Left lobe of liver (tissue), 2 donors: ENCODE data around the gene PSMD14. TPM values are rescaled to one million over a fixed set of nuclear protein-coding genes. Genes with fewer than 3 reads are reported as not detected.

Experiments used
- ATAC-seq: fragments of 200-7000 bp; cut with Tn5 transposase; one replicate; pipeline ENCODE4 v1.9.1; 2020; ENCODE audit warnings: mild to moderate bottlenecking, moderate library complexity
- DNase-seq: peaks from one replicate; pipeline ENCODE4 v3.0.0-alpha.2; 2020; ENCODE audit warnings: low spot score
- total RNA-seq: library from RNA; stranded (reverse); gene quantifications from one replicate; pipeline ENCODE4 v1.2.1, GENCODE V29; 2021
- donor health status: DM: no; HTN: no; CAD: no; lungs with moderate emphysema.
- donor health status: DM: no; HTN: yes; CAD: no.

PSMD14 gene
- total RNA-seq, 1 donor from 2014 or later: 20.4 TPM

- ATAC-seq (no peak), DNase-seq (no peak)
Observed at GRCh38 chr2:161374446-161374845, 66.2 kb downstream of the PSMD14 start.

- DNase-seq (no peak), ATAC-seq (peak; percentile 25)
Observed at GRCh38 chr2:161379740-161380139, 71.5 kb downstream of the PSMD14 start.

- ATAC-seq (no peak), DNase-seq (no peak)
Observed at GRCh38 chr2:161381546-161381945, 73.3 kb downstream of the PSMD14 start.

- DNase-seq (no peak), ATAC-seq (no peak)
Observed at GRCh38 chr2:161382747-161383146, 74.5 kb downstream of the PSMD14 start.

- DNase-seq (no peak), ATAC-seq (no peak)
Observed at GRCh38 chr2:161384864-161385263, 76.6 kb downstream of the PSMD14 start.

- DNase-seq (no peak), ATAC-seq (no peak)
Observed at GRCh38 chr2:161386228-161386824, 78.1 kb downstream of the PSMD14 start.

- no peak for ATAC-seq
- DNase-seq: no peak
Observed at GRCh38 chr2:161388146-161388779, 80.0 kb downstream of the PSMD14 start.

- ATAC-seq: no peak
- no peak for DNase-seq
Observed at GRCh38 chr2:161391737-161392506, 83.7 kb downstream of the PSMD14 start.

GRCh38 chr2:161400076-161400475 lies 91.9 kb downstream of the PSMD14 start:
- DNase-seq (no peak), ATAC-seq (no peak)

- no peak for ATAC-seq
- DNase-seq: no peak
Observed at GRCh38 chr2:161402297-161402696, 94.1 kb downstream of the PSMD14 start.

GRCh38 chr2:161406316-161406715 lies 98.1 kb downstream of the PSMD14 start:
- ATAC-seq: no peak
- no peak for DNase-seq

- DNase-seq: no peak
- no peak for ATAC-seq
Observed at GRCh38 chr2:161407597-161407996, 99.4 kb downstream of the PSMD14 start.

- DNase-seq: no peak
- ATAC-seq: no peak
Observed at GRCh38 chr2:161409308-161409907, 101.2 kb downstream of the PSMD14 start.

- DNase-seq: no peak
- ATAC-seq: no peak
Observed at GRCh38 chr2:161412346-161412745, 104.1 kb downstream of the PSMD14 start.

GRCh38 chr2:161414042-161415033 lies 106.1 kb downstream of the PSMD14 start:
- ATAC-seq: peak; percentile 86
- DNase-seq: no peak

GRCh38 chr2:161415034-161415986 lies 107.1 kb downstream of the PSMD14 start:
- DNase-seq: no peak
- peak; percentile 18 for ATAC-seq

GRCh38 chr2:161415987-161416707 lies 107.9 kb downstream of the PSMD14 start, which contains the start of gene TBR1:
TSS of gene TBR1 (plus strand) at chr2:161416297. CDS start at chr2:161416411, 114 bp downstream.
- DNase-seq (no peak), ATAC-seq (no peak)

- no peak for ATAC-seq
Observed at GRCh38 chr2:161416708-161417437, 108.6 kb downstream of the PSMD14 start.

More at GRCh38 chr2:161416708-161417437, 108.6 kb downstream of the PSMD14 start:
- DNase-seq: no peak
